ENCODE results near the gene BMERB1.

- no peak for TF ChIP-seq SIN3A (IDR thresholded peaks at IDR 0.05; ENCODE audit: borderline replicate concordance, insufficient read depth, low read depth, low read length)
- no peak for TF ChIP-seq POLR2AphosphoS5 (IDR thresholded peaks at IDR 0.05; ENCODE audit: low read depth, low read length)
- TF ChIP-seq, protein P1, sequence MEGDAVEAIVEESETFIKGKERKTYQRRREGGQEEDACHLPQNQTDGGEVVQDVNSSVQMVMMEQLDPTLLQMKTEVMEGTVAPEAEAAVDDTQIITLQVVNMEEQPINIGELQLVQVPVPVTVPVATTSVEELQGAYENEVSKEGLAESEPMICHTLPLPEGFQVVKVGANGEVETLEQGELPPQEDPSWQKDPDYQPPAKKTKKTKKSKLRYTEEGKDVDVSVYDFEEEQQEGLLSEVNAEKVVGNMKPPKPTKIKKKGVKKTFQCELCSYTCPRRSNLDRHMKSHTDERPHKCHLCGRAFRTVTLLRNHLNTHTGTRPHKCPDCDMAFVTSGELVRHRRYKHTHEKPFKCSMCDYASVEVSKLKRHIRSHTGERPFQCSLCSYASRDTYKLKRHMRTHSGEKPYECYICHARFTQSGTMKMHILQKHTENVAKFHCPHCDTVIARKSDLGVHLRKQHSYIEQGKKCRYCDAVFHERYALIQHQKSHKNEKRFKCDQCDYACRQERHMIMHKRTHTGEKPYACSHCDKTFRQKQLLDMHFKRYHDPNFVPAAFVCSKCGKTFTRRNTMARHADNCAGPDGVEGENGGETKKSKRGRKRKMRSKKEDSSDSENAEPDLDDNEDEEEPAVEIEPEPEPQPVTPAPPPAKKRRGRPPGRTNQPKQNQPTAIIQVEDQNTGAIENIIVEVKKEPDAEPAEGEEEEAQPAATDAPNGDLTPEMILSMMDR (IDR thresholded peaks at IDR 0.05), result no peak
- TF ChIP-seq TCF7L2 (IDR thresholded peaks at IDR 0.05; ENCODE audit: low read depth, low read length), result no peak
These were observed 27.0 kb downstream of the BMERB1 start for GRCh38 chr16:15461376-15461775.
